HepG2 (cell line): ENCODE results near the gene LCN2. TPM values are rescaled to one million over a fixed set of nuclear protein-coding genes. Genes with fewer than 3 reads are reported as not detected.

ENCODE experiments used
- ATAC-seq: fragments of 200-7000 bp; cut with Tn5 transposase; 3 replicates; pipeline ENCODE4 v1.9.1; 2020; ENCODE audit warnings: mild to moderate bottlenecking, moderate library complexity
- BruUV-seq: library from RNA; stranded (reverse); fragments of 400-500 nt; replicated peaks from 2 replicates; lab custom pipeline; 2021; lab: Mats Ljungman, UMichigan
- CTCF ChIA-PET: fragments of 300-600 bp; formaldehyde crosslinking; extraction: SDS; loops from one replicate; lab custom pipeline; 2021; ENCODE audit warnings: low total read pairs, inconsistent platforms, low intra/inter-chr PET ratio; lab: Yijun Ruan, JAX
- POLR2A ChIA-PET: fragments of 350-600 bp; sonication (Branson Sonifier 250); formaldehyde crosslinking; loops from one replicate; lab custom pipeline; 2020; ENCODE audit warnings: antibody characterized with exemption, inconsistent platforms; lab: Yijun Ruan, JAX
- DNase-seq: peaks from one replicate; pipeline ENCODE4 v3.0.0-alpha.2; 2015; ENCODE audit warnings: low spot score
- FAIRE-seq: peaks from 3 replicates; lab custom pipeline; 2011; peaks lifted over from hg19 to GRCh38; lab: Jason Lieb, UNC
- H2AFZ ChIP-seq: one replicate; pipeline ENCODE4 v1.6.1; 2011; ENCODE audit warnings: low read length, inconsistent platforms
- H3K27ac ChIP-seq: fragments of 300-600 bp; 3 replicates; pipeline ENCODE4 v1.8.0; 2011; ENCODE audit warnings: mixed run types, mild to moderate bottlenecking, mixed read lengths, low read length, inconsistent platforms; ENCODE audit not compliant: insufficient read depth; ENCODE audit errors: extremely low read length
- H3K27me3 ChIP-seq, 2 experiments: fragments of 200-600 bp in 1 of 2; 2 replicates in 1 of 2; 3 replicates in 1 of 2; pipeline versions ENCODE4 v1.6.0 to v1.8.0; 2011; ENCODE audit warnings: low read length in 2 of 2, mild to moderate bottlenecking in 2 of 2, moderate library complexity in 2 of 2, inconsistent platforms in 1 of 2; ENCODE audit not compliant: insufficient read depth in 2 of 2, control insufficient read depth in 1 of 2
- H3K36me3 ChIP-seq, 2 experiments: fragments of 200-600 bp in 1 of 2; replicated peaks in 1 of 2; 2 replicates in 1 of 2; 3 replicates in 1 of 2; pipeline versions ENCODE4 v1.5.1 to v1.8.0; 2011; ENCODE audit warnings: low read length in 2 of 2, inconsistent platforms in 1 of 2; ENCODE audit not compliant: insufficient read depth in 2 of 2, control insufficient read depth in 1 of 2
- H3K4me1 ChIP-seq: 2 replicates; pipeline ENCODE4 v1.5.1; 2012; ENCODE audit warnings: low read length, inconsistent platforms; ENCODE audit not compliant: insufficient read depth
- H3K4me2 ChIP-seq: 2 replicates; pipeline ENCODE4 v1.6.0; 2011; ENCODE audit warnings: low read depth, low read length, inconsistent platforms
- H3K4me3 ChIP-seq, 3 experiments: fragments of 200-600 bp in 1 of 3; sonication (generic), shearing (Covaris generic) in 1 of 3; replicated peaks in 1 of 3; 2 replicates each; pipeline ENCODE4 v1.5.1; 2011 to 2016; ENCODE audit warnings: low read length in 3 of 3, inconsistent platforms in 2 of 3, low read depth in 2 of 3, mild to moderate bottlenecking in 2 of 3, control low read depth in 1 of 3, mixed read lengths in 1 of 3; ENCODE audit not compliant: insufficient read depth in 1 of 3
- H3K79me2 ChIP-seq: one replicate; pipeline ENCODE4 v1.6.1; 2011; ENCODE audit warnings: low read length, inconsistent platforms; ENCODE audit not compliant: insufficient read depth
- H3K9ac ChIP-seq: 2 replicates; pipeline ENCODE4 v1.6.0; 2011; ENCODE audit warnings: mild to moderate bottlenecking, low read depth, low read length, inconsistent platforms; ENCODE audit not compliant: insufficient read depth
- H3K9me3 ChIP-seq: 2 replicates; pipeline ENCODE4 v1.5.1; 2012; ENCODE audit warnings: mild to moderate bottlenecking, low read length
- H4K20me1 ChIP-seq: 2 replicates; pipeline ENCODE4 v1.6.0; 2011; ENCODE audit warnings: inconsistent platforms, mild to moderate bottlenecking, low read length, moderate library complexity; ENCODE audit not compliant: insufficient read depth
- SUZ12 ChIP-seq: fragments of 150-350 bp; IDR thresholded peaks from 2 replicates; pipeline ENCODE4 v1.6.1; 2014; ENCODE audit warnings: low read depth, low read length
- ZMYM3 ChIP-seq: sonication (generic); formaldehyde crosslinking; IDR thresholded peaks from 2 replicates; pipeline ENCODE4 v1.5.1; 2020; ENCODE audit warnings: mild to moderate bottlenecking, missing genetic modification reagents
- ZNF552 ChIP-seq: sonication (generic); formaldehyde crosslinking; IDR thresholded peaks from 2 replicates; pipeline ENCODE4 v1.9.0; 2022; ENCODE audit warnings: missing genetic modification reagents, mild to moderate bottlenecking, borderline replicate concordance
- ZNF629 ChIP-seq: sonication (generic); formaldehyde crosslinking; conservative IDR thresholded peaks from 2 replicates; pipeline ENCODE4 v1.5.0; 2020; ENCODE audit warnings: missing genetic modification reagents
- WGBS: methylation state at CpG from one replicate; pipeline ENCODE4 v1.1.6; 2017; ENCODE audit warnings: low lambda C conversion rate; 5-methylcytosine and 5-hydroxymethylcytosine counted together
- in situ Hi-C: cut with HindIII; loops from 2 replicates; pipeline ENCODE4 v1.10.0; 2017; ENCODE audit warnings: low pct_unique_long_range_greater_than_20kb; ENCODE audit not compliant: extremely low pct_ligation_motif_present
- intact Hi-C: fragments of 100-400 bp; cut with micrococcal nuclease; formaldehyde crosslinking; loops from one replicate; pipeline ENCODE4 v1.10.0; 2022; ENCODE audit not compliant: unreplicated experiment
- polyA plus RNA-seq, 8 experiments: library from polyadenylated mRNA; depleted of rRNA in 3 of 8; stranded (reverse) in 7 of 8; unstranded in 1 of 8; fragments of >200 nt; fragmentation: Illumina TruSeq in 4 of 8; extraction: Trizol in 4 of 8; gene quantifications; 2 replicates each; pipeline versions ENCODE4 v1.2.1 to v1.2.3, GENCODE V29; 2011 to 2016; ENCODE audit warnings: low read depth in 4 of 8, missing spikeins in 1 of 8, mixed read lengths in 1 of 8; ENCODE audit not compliant: insufficient read depth in 1 of 8
- total RNA-seq, 5 experiments: library from RNA; depleted of rRNA; stranded (reverse); fragments of >200 nt; fragmentation: Illumina TruSeq; extraction: Trizol; gene quantifications; 2 replicates each; pipeline ENCODE4 v1.2.3, GENCODE V29; 2016; ENCODE audit warnings: low read depth in 1 of 5

LCN2 gene
- total and polyA plus RNA-seq, 2 of the 13 experiments (the other 11 are each of a cell fraction or from before 2014, with no cell fraction given): 0.38 to 1.4 TPM

GRCh38 chr9:128162215-128163026 lies 13.2 kb downstream of the LCN2 start:
- H3K27me3 ChIP-seq: no peaks in the 10 kb centered on the region
- H3K9ac ChIP-seq: no peak overlapping the region
- no peaks in the 10 kb centered on the region for H3K9me3 ChIP-seq
- intact Hi-C loops (no loop called here), in situ Hi-C loops (no loop called here)
- H3K79me2 ChIP-seq: no peaks in the 10 kb centered on the region
- FAIRE-seq: no peak
- ATAC-seq: no peak
- ChIA-PET CTCF (no interaction called here), POLR2A (no interaction called here)
- no TSS peak for BruUV-seq
- peaks cover 16% of the 10 kb centered on the region for H3K4me1 ChIP-seq
- no peak overlapping the region for H3K4me3 ChIP-seq
- no peak for DNase-seq
- TF ChIP-seq ZNF552 (CRISPR knock-in tag): no peak
- no peak overlapping the region for H2AFZ ChIP-seq
- no peak overlapping the region for H3K27ac ChIP-seq
- H4K20me1 ChIP-seq: no peaks in the 10 kb centered on the region
- peaks cover 9 to 37% of the 10 kb centered on the region in 2 experiments; a peak in 4 of 5 replicates for H3K36me3 ChIP-seq
- no peak overlapping the region for H3K4me2 ChIP-seq
- 96% methylated on average over 9 of the region's 10 CpGs for WGBS

- no peak overlapping the region for H3K9ac ChIP-seq
- no peaks in the 10 kb centered on the region for H3K27me3 ChIP-seq
- no peak overlapping the region for H3K4me3 ChIP-seq
- no peak overlapping the region for H2AFZ ChIP-seq
- no peak for FAIRE-seq
- no peaks in the 10 kb centered on the region for H3K79me2 ChIP-seq
- H3K4me2 ChIP-seq: no peak overlapping the region
- H3K4me1 ChIP-seq: peaks cover 16% of the 10 kb centered on the region
- BruUV-seq: no TSS peak
- TF ChIP-seq SUZ12 (no peak), ZNF629 (CRISPR knock-in tag) (peak; percentile 95), ZMYM3 (CRISPR knock-in tag) (peak; percentile 77; the same call in 1 of the 2 replicates)
- 94% methylated on average over 2 of the region's 6 CpGs for WGBS
- H3K36me3 ChIP-seq: peaks cover 9 to 43% of the 10 kb centered on the region in 2 experiments; a peak in 4 of 5 replicates
- no peak for DNase-seq
- in situ Hi-C loops (no loop called here), intact Hi-C loops (no loop called here)
- ATAC-seq: no peak
- H3K9me3 ChIP-seq: no peaks in the 10 kb centered on the region
- ChIA-PET CTCF (no interaction called here), POLR2A (no interaction called here)
- H4K20me1 ChIP-seq: no peaks in the 10 kb centered on the region
- no peak overlapping the region for H3K27ac ChIP-seq
These were observed 13.8 kb downstream of the LCN2 start for GRCh38 chr9:128163027-128163515.
